ENCODE measurements around the gene ZNF506. TPM values are rescaled to one million over a fixed set of nuclear protein-coding genes. Genes with fewer than 3 reads are reported as not detected.

ZNF506 gene
- total RNA-seq, 1 experiment from 2014 or later: 3.0 TPM

- H3K9ac ChIP-seq (ENCODE audit: extremely low read depth, insufficient read length, low read length): no peak overlapping the region
- H2BK15ac ChIP-seq (ENCODE audit: low read depth, low read length): no peak overlapping the region
- Mint-ChIP-seq H3K9me3 (peaks cover 25 to 28% of the 10 kb centered on the region in 2 experiments; a peak in 4 of 5 replicates), H3K27ac (no peak overlapping the region), H3K27me3 (ENCODE audit: low read depth) (peaks cover 39% of the 10 kb centered on the region), H3K4me3 (no peak overlapping the region), H3K4me1 (no peaks in the 10 kb centered on the region), H3K36me3 (ENCODE audit: insufficient read depth in 1 of 3, low read depth in 3 of 3) (peaks cover 0 to 6% (median 0%) of the 10 kb centered on the region in 3 experiments; a peak in 2 of 7 replicates)
- no peak overlapping the region for H3K27ac ChIP-seq (ENCODE audit: insufficient read length, low read depth, low read length)
- no peak overlapping the region for H3K56ac ChIP-seq (ENCODE audit: insufficient read length, low read depth, low read length)
- no peak overlapping the region for H3K18ac ChIP-seq (ENCODE audit: insufficient read length, low read depth, low read length)
- no peak overlapping the region for H4K91ac ChIP-seq (ENCODE audit: insufficient read length, low read depth, low read length)
- no peak overlapping the region for H3K4me2 ChIP-seq (ENCODE audit: insufficient read depth, insufficient read length, low read length)
- no peaks in the 10 kb centered on the region for H4K20me1 ChIP-seq (ENCODE audit: control insufficient read depth, insufficient read depth, insufficient read length)
- H2BK120ac ChIP-seq (ENCODE audit: low read depth, low read length, poor library complexity, severe bottlenecking): no peak overlapping the region
- H4K8ac ChIP-seq (replicated peaks; ENCODE audit: insufficient read length, low read depth, low read length): no peak overlapping the region
- no peak overlapping the region for H3T11ph ChIP-seq (ENCODE audit: low read length)
- H3K4ac ChIP-seq (ENCODE audit: low read depth, low read length): no peak overlapping the region
- no peaks in the 10 kb centered on the region for H3K9me3 ChIP-seq (ENCODE audit: control insufficient read depth, low read depth, low read length)
- no peak overlapping the region for H2BK12ac ChIP-seq (ENCODE audit: insufficient read length, low read depth, low read length)
- no CpG with 5 or more reads among the region's 17 CpGs for WGBS (ENCODE audit: extremely low coverage, insufficient read length, low lambda C conversion rate)
- H3K79me2 ChIP-seq (ENCODE audit: insufficient read depth, low read length): no peaks in the 10 kb centered on the region
- H3K4me1 ChIP-seq (ENCODE audit: insufficient read depth, low read length): no peaks in the 10 kb centered on the region
- TF ChIP-seq, protein P1, sequence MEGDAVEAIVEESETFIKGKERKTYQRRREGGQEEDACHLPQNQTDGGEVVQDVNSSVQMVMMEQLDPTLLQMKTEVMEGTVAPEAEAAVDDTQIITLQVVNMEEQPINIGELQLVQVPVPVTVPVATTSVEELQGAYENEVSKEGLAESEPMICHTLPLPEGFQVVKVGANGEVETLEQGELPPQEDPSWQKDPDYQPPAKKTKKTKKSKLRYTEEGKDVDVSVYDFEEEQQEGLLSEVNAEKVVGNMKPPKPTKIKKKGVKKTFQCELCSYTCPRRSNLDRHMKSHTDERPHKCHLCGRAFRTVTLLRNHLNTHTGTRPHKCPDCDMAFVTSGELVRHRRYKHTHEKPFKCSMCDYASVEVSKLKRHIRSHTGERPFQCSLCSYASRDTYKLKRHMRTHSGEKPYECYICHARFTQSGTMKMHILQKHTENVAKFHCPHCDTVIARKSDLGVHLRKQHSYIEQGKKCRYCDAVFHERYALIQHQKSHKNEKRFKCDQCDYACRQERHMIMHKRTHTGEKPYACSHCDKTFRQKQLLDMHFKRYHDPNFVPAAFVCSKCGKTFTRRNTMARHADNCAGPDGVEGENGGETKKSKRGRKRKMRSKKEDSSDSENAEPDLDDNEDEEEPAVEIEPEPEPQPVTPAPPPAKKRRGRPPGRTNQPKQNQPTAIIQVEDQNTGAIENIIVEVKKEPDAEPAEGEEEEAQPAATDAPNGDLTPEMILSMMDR (conservative IDR thresholded peaks at IDR 0.05): no peak
- H2AK5ac ChIP-seq (ENCODE audit: insufficient read length, low read length): no peak overlapping the region
- no peak overlapping the region for H2AFZ ChIP-seq (ENCODE audit: low read length)
- no peaks in the 10 kb centered on the region for H3K27me3 ChIP-seq (ENCODE audit: insufficient read depth, low read length)
- no peak overlapping the region for H4K5ac ChIP-seq (ENCODE audit: insufficient read length, low read depth, low read length)
- DNase-seq: no peak
- no peak overlapping the region for H2BK5ac ChIP-seq (ENCODE audit: insufficient read length, low read length)
- H3K23ac ChIP-seq (ENCODE audit: insufficient read length, low read depth, low read length): no peak overlapping the region
- H2BK20ac ChIP-seq (ENCODE audit: low read depth, low read length, poor library complexity, severe bottlenecking): no peak overlapping the region
- H3K23me2 ChIP-seq (ENCODE audit: insufficient read length, low read depth, low read length, poor library complexity, severe bottlenecking): no peaks in the 10 kb centered on the region
- H3K14ac ChIP-seq (ENCODE audit: insufficient read depth, low read length): no peak overlapping the region; the same call in 1 of the 2 replicates
- H3K79me1 ChIP-seq (ENCODE audit: insufficient read depth, low read depth, low read length, poor library complexity, severe bottlenecking): no peaks in the 10 kb centered on the region
Observed at GRCh38 chr19:19745496-19746285, 75.9 kb downstream of the ZNF506 start.
